GM12801 (cell line): ENCODE measurements around the gene SCAPER.

ENCODE experiments used
- TF ChIP-seq, protein P1 (sequence below): IDR thresholded peaks from one replicate; pipeline ENCODE4 v1.5.1; 2011; ENCODE audit warnings: control low read depth; ENCODE audit not compliant: insufficient read length; ENCODE audit errors: extremely low read depth

The SCAPER gene

DNA sequence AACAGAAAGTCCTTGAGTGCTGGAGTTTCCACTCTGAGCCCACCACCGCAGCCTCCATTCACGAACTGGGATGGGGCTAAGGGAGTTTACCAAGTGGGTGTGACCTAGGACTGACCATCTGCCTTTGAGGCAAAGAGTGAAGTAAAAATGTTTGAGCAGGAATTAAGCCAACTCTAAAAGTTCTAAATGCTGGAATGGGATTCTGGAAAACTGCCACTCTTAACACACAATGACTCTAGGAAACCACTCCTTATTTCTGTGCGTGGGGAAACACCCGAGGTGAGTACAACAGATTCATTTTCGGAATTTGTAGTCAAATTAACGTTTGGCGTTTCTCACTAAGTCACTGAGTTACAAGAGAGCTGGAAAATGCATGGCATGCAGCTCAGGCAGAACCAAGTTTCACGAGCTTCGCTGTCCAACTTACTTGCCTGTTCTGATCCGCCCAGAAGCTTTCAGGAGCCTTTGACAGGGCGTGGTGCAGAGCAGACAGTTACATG, 537.0 kb downstream of the SCAPER start:
- TF ChIP-seq, protein P1, sequence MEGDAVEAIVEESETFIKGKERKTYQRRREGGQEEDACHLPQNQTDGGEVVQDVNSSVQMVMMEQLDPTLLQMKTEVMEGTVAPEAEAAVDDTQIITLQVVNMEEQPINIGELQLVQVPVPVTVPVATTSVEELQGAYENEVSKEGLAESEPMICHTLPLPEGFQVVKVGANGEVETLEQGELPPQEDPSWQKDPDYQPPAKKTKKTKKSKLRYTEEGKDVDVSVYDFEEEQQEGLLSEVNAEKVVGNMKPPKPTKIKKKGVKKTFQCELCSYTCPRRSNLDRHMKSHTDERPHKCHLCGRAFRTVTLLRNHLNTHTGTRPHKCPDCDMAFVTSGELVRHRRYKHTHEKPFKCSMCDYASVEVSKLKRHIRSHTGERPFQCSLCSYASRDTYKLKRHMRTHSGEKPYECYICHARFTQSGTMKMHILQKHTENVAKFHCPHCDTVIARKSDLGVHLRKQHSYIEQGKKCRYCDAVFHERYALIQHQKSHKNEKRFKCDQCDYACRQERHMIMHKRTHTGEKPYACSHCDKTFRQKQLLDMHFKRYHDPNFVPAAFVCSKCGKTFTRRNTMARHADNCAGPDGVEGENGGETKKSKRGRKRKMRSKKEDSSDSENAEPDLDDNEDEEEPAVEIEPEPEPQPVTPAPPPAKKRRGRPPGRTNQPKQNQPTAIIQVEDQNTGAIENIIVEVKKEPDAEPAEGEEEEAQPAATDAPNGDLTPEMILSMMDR = no peak

DNA sequence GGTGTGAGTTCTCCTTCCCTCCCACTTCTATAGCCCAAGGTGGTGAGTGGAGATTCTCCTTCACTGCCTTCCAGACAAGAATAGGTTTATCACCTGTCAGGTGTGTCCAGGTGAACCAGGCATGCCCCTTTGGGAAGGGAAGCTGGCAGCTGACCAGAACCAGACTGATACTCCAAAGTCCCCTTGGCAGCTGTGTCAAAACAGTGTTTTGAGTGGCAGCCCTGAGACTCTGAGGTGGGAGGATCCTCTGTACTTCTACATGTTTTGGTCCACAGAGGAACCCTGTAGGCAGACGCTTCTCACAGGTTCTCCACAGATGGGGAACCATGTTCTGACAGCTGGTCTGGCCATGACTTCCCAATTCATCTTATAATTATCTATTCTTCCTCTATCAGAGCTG, 538.4 kb downstream of the SCAPER start:
- TF ChIP-seq, protein P1 = no peak

DNA sequence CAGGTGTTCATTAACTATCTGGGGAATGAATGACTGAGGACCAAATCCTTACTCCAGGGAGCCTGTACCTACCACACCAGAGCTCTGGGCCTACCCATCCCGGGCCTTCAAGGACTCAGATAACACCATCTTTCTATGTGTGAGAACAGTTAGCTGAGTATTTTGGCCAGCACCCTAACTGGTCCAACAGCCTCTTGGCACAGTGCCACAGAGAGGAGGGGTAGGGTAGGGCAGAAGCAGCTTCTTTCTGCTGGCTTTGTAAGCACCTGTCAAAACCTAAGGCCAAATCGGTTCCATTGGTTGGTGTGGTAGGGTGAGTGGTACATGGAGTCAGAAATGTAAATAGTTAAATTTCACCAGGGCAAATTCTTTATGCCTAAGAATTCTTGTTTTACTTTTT, 541.9 kb downstream of the SCAPER start:
- TF ChIP-seq, protein P1 = no peak

DNA sequence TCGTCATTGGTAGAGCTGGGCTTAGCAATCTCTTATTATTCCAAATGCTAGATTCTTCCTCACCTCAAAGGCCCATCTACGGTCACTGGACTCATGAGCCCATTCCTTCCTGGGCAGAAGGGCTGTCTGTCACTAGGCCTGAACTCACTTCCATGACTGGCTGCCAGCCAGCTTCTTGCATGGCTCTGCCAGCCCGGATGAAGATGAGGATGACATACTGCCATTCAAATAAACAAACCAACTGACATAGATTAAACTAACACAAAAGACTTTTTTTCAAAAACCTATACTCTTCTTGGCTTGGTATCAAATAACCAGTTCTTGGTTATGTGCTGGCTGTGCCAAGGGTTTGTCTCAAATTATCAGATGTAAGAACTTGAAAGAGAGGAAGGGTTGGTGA, 544.7 kb downstream of the SCAPER start:
- TF ChIP-seq, protein P1 = no peak

DNA sequence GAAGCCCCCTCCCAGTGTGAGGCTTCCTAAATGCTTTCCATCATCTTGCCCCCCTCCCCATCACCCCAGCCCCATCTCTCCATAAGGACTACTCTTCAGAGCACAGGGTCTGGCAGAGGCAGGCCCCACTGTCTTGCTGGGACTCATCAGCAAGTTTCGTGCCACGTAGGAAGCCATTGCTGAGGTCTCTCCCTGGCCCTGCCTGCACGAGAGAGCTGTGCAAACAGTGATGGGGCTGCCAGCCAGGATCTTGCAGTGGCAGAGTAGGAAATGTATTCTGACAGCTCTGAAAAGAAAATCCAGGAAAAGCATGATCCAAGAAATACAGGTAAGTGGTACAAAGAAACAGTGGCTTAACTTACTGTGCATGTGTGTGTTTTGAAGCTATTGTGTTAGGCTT, 546.0 kb downstream of the SCAPER start:
- TF ChIP-seq, protein P1 = no peak

DNA sequence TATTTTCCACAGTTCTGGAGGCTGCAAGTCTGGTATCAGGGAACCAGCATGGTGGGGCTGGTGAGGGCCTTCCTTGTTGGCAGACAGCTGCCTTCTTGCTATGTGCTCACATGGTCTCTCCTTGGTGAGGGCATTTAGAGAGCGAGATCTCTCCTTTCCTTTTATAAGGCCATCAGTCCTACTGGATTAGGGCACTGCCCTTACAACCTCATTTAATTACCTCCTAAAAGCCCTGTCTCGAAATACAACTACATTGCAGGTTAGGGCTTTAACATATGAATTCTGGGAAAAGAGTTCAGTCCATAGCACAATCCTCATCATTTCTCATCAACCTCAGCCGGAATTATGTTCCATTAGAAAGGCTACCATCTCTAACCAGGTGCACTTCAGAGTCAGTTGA, 546.7 kb downstream of the SCAPER start:
- TF ChIP-seq, protein P1 = no peak

DNA sequence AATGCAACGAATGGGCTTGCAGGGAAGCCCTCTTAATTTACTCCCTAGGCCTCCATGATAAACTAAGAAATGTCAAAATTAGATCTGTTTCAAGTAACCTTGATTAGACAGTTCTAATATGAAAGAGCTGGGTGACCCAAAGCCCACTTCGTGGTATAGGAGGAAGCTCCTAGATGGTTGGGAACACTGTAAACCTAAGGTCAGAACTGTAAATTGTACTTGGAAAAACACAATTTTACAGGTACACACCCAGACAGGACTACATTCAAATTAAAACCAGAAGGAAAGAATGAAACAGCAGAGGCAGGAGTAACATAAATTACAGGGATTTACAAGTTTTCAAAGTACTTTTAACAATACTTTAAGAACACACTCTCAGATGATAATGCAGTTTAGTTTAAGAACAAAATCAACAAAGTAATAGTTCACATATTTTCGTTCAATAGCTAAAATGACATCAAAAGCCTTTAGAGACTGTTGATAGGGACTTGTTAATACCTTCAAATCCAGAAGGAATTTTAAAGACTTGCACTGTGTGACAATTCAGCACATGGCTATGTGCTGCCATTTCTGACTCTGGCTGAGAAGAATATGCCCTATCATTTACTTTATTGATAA, 550.2 kb downstream of the SCAPER start:
- TF ChIP-seq, protein P1 = no peak
